OCI-LY1 (cell line): ENCODE data around the gene GRAMD1B.

Source experiments
- H2AFZ ChIP-seq: fragments of 200-600 bp; sonication (generic), shearing (Covaris generic); 2 replicates; pipeline ENCODE4 v1.6.0; 2014; ENCODE audit warnings: antibody characterized with exemption, mild to moderate bottlenecking, low read length
- H3F3A ChIP-seq: fragments of 200-600 bp; sonication (generic), shearing (Covaris generic); 2 replicates; pipeline ENCODE4 v1.6.0; 2014; ENCODE audit warnings: mild to moderate bottlenecking, antibody characterized with exemption, low read length, moderate library complexity; ENCODE audit not compliant: insufficient read depth
- H3K27ac ChIP-seq: fragments of 200-600 bp; sonication (generic); 2 replicates; pipeline ENCODE4 v1.5.1; 2014; ENCODE audit warnings: low read length, mixed run types, mild to moderate bottlenecking, low read depth; ENCODE audit not compliant: poor library complexity, severe bottlenecking
- H3K27me3 ChIP-seq: fragments of 200-600 bp; sonication (generic); 2 replicates; pipeline ENCODE4 v1.6.0; 2014; ENCODE audit warnings: antibody characterized with exemption, mild to moderate bottlenecking, low read length, moderate library complexity; ENCODE audit not compliant: insufficient read depth
- H3K36me3 ChIP-seq: fragments of 200-600 bp; sonication (generic); 2 replicates; pipeline ENCODE4 v1.6.1; 2014; ENCODE audit warnings: mild to moderate bottlenecking, antibody characterized with exemption, low read length, moderate library complexity, mixed read lengths; ENCODE audit not compliant: insufficient read depth
- H3K4me1 ChIP-seq: fragments of 200-600 bp; sonication (generic); 2 replicates; pipeline ENCODE4 v1.5.1; 2014; ENCODE audit warnings: mild to moderate bottlenecking, low read length, moderate library complexity; ENCODE audit not compliant: insufficient read depth, severe bottlenecking
- H3K4me2 ChIP-seq: fragments of 200-600 bp; sonication (generic), shearing (Covaris generic); 2 replicates; pipeline ENCODE4 v1.6.1; 2014; ENCODE audit warnings: low read length
- H3K4me3 ChIP-seq: fragments of 200-600 bp; sonication (generic); 2 replicates; pipeline ENCODE4 v1.5.1; 2014; ENCODE audit warnings: low read length, low read depth, mild to moderate bottlenecking, mixed read lengths; ENCODE audit not compliant: poor library complexity, severe bottlenecking
- H3K79me2 ChIP-seq: fragments of 200-600 bp; shearing (Covaris generic); 2 replicates; pipeline ENCODE4 v1.6.1; 2016; ENCODE audit warnings: mixed run types, low read length, mixed read lengths; ENCODE audit not compliant: insufficient read depth
- H3K9ac ChIP-seq: fragments of 200-600 bp; sonication (generic), shearing (Covaris generic); 2 replicates; pipeline ENCODE4 v1.6.1; 2014; ENCODE audit warnings: mild to moderate bottlenecking, low read length, mixed read lengths
- H3K9me2 ChIP-seq: fragments of 200-600 bp; sonication (generic), shearing (Covaris generic); 2 replicates; pipeline ENCODE4 v1.6.1; 2014; ENCODE audit warnings: low read depth, mild to moderate bottlenecking, low read length, mixed read lengths
- H3K9me3 ChIP-seq: fragments of 200-600 bp; shearing (Covaris generic); 2 replicates; pipeline ENCODE4 v1.6.1; 2014; ENCODE audit warnings: low read length, mixed read lengths
- H4K20me1 ChIP-seq: fragments of 200-600 bp; sonication (generic), shearing (Covaris generic); 2 replicates; pipeline ENCODE4 v1.6.0; 2016; ENCODE audit warnings: mild to moderate bottlenecking, low read length; ENCODE audit not compliant: insufficient read depth
- CTCF ChIP-seq: fragments of 200-600 bp; sonication (generic), shearing (Covaris generic); IDR thresholded peaks from 2 replicates; pipeline ENCODE4 v1.5.1; 2017; ENCODE audit warnings: mild to moderate bottlenecking, antibody characterized with exemption, low read length, moderate library complexity, mixed read lengths
- EZH2 ChIP-seq: fragments of 200-600 bp; sonication (generic), shearing (Covaris generic); IDR thresholded peaks from 2 replicates; pipeline ENCODE4 v1.8.0; 2017; ENCODE audit warnings: borderline replicate concordance, mixed run types, mild to moderate bottlenecking, antibody characterized with exemption, low read length, moderate library complexity, mixed read lengths

GRAMD1B gene

GRCh38 chr11:123641495-123641840, 211.4 kb downstream of the GRAMD1B start:
- no peaks in the 10 kb centered on the region for H3K36me3 ChIP-seq
- no peaks in the 10 kb centered on the region for H3F3A ChIP-seq
- no peaks in the 10 kb centered on the region for H3K9me2 ChIP-seq
- no peak overlapping the region for H2AFZ ChIP-seq
- no peak overlapping the region for H3K4me2 ChIP-seq
- H3K9me3 ChIP-seq, result no peaks in the 10 kb centered on the region
- TF ChIP-seq CTCF, result no peak
- no peak overlapping the region for H3K9ac ChIP-seq
- H4K20me1 ChIP-seq, result no peaks in the 10 kb centered on the region
- no peaks in the 10 kb centered on the region; the same call in 1 of the 2 replicates for H3K27me3 ChIP-seq
- H3K79me2 ChIP-seq, result no peaks in the 10 kb centered on the region
- no peaks in the 10 kb centered on the region for H3K4me1 ChIP-seq
- no peak overlapping the region for H3K27ac ChIP-seq
- no peak overlapping the region for H3K4me3 ChIP-seq

DNA sequence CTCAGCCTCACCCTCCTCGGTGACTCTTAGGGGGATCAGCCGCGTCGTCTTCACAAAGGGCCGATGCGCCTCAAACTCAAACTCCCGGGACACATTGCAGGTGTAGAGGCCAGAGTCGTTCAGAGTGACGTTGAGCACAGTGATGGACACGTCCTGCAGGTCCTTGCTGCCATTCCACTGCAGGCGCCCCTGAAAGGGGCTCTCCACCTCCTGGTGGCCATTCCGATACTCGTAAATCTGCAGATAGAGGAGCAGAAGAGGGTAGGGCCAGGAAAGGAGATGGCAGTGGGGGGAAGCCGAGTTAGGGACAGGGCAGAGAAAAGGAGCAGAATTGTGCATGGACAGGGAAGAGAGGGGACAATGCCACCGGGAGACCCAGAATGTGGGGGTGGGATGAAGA, 212.4 kb downstream of the GRAMD1B start:
- no peaks in the 10 kb centered on the region for H3K79me2 ChIP-seq
- H3K27ac ChIP-seq, result no peak overlapping the region
- no peaks in the 10 kb centered on the region for H4K20me1 ChIP-seq
- no peaks in the 10 kb centered on the region for H3K9me3 ChIP-seq
- H2AFZ ChIP-seq, result no peak overlapping the region
- no peak overlapping the region for H3K9ac ChIP-seq
- H3K4me2 ChIP-seq, result no peak overlapping the region
- no peak overlapping the region for H3K4me3 ChIP-seq
- no peaks in the 10 kb centered on the region for H3K4me1 ChIP-seq
- no peaks in the 10 kb centered on the region for H3K9me2 ChIP-seq
- no peaks in the 10 kb centered on the region; the same call in 1 of the 2 replicates for H3K27me3 ChIP-seq
- TF ChIP-seq CTCF (no peak), EZH2 (no peak)
- no peaks in the 10 kb centered on the region for H3K36me3 ChIP-seq
- H3F3A ChIP-seq, result no peaks in the 10 kb centered on the region

DNA sequence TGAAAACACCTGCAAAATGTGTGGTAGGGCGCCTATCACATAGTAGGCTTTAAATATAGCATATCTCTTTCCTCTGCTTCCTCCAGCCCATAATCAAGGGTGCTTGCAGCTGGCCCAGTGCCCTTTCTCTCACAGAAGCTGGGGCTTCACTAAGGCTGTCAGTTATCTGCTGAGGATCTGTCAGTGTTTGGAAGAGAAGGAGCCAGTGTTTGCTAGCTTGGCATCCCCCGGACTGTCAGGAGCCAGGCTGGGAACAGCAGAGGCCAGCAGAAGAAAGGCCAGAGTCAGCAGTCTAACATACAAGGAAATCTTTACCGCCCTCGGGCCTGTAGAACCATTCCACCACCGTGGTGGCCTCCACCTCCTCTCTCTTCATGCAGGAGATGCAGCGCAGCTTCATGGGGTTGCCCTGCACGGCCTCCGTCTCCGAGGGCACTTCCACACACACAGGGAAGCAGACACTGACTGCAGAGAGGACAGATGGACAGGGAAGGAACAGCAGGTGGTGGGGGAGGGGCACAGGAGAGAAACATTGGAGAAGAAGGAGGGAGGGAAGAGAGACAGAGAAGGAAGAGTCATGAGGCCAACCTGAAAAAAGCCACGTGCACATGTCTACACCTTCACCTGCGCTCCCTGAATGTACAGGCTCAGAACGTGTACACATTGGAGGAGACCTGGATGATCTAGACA, 215.4 kb downstream of the GRAMD1B start:
- Histone ChIP-seq H2AFZ (no peak overlapping the region), H3K27me3 (no peaks in the 10 kb centered on the region; the same call in 1 of the 2 replicates), H3K4me2 (no peak overlapping the region), H4K20me1 (no peaks in the 10 kb centered on the region), H3K9me2 (no peaks in the 10 kb centered on the region), H3K36me3 (no peaks in the 10 kb centered on the region), H3K9ac (no peak overlapping the region), H3K9me3 (no peaks in the 10 kb centered on the region), H3K27ac (no peak overlapping the region), H3K4me3 (no peak overlapping the region), H3K4me1 (no peaks in the 10 kb centered on the region), H3K79me2 (no peaks in the 10 kb centered on the region), H3F3A (no peaks in the 10 kb centered on the region)
- TF ChIP-seq CTCF, result no peak
- no peak for TF ChIP-seq EZH2
